ENCODE results near the gene FAM13A.

Gene FAM13A

DNA sequence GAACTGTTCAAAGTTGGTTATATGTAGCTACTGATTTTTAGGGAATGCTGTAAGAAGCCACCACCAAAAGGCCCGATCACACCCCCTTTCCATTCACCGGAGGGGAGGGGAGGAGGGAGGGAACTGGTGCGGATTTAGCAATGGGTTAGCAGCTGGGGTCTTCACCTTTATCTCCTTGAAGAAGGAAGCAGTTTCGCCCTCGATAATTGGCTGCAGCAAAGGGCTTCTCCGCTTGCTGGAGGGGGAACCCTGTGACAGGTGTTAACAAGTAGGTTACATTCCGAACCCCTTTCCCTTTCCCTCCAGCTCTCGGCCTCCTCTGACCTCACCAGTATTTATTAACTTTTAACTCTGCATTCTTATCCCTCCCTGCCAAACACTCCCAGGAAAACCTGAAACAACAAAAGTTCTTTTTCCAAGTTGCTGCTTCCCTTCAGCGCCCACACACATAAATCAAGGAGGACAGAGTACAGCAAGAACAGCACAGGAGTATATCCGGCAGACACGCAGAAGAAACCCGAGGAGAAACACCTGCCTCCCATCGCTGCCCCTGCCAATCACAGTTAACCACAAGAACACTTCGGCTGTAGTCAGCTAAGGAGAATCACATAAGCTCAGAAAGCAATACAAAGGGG lies 319.6 kb downstream of the FAM13A start:
- no peak for DNase-seq

DNA sequence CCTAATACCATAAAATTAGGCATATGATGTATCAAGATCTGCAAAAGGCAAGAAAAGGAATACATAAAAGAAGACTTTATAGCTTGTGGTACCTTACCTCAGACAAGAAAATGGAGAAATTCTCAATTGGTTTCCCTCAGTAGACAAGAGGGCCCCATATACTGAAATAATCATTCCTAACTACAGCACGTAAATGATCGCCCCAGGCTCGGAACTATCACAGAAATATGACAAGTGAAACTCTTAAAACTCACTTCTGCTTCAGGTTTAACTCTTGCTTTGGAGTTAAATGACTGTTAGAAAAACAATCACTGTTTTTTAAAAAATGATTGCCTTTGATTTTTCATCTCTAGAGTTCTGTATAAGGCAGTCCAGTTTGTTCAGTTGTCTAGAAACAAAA lies 320.7 kb downstream of the FAM13A start:
- DNase-seq, result no peak

DNA sequence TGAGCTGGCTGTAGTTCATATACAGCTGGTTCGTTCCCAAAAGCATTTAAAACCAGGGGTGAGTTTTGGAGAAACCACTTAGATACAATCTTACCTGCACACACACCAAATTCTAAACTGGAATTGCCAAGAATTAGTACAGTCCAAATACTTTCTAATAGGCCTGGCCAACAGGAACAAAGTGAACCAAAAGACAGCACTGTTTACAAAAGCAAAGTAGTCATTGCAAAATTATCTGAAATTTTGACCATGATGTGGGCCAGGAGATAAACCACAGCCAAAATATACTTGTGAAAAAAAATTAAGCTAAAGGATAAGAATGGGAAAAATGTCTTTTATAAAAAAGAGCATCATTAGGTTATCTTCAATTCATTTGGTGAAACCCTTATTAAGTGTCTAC lies 321.4 kb downstream of the FAM13A start:
- no peak for DNase-seq

DNA sequence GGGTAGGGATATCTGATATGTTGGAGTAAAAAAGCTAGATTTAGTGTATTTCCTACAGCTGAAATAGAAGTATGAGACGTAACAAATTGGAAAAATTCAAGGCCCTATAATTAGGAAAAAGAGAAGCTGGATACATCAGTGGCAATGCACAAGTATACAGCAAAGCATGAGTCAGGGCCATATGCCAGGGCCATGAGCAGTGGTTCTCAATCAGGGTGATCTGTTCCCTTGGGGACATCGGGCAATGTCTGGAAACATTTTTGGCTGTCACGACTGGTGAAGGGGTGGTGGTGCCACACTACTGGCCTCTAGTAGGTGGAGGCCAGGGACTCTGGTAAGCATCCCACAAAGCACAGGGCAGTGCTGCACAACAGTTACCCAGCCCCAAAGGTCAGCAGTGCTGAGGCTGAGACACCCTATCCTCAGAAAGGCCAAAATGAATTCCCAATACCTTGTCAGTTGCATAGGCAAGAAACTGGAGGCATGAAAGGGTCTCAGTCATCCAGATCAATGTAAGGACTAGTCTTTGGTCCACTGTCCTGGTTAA lies 322.5 kb downstream of the FAM13A start:
- no peak for DNase-seq

DNA sequence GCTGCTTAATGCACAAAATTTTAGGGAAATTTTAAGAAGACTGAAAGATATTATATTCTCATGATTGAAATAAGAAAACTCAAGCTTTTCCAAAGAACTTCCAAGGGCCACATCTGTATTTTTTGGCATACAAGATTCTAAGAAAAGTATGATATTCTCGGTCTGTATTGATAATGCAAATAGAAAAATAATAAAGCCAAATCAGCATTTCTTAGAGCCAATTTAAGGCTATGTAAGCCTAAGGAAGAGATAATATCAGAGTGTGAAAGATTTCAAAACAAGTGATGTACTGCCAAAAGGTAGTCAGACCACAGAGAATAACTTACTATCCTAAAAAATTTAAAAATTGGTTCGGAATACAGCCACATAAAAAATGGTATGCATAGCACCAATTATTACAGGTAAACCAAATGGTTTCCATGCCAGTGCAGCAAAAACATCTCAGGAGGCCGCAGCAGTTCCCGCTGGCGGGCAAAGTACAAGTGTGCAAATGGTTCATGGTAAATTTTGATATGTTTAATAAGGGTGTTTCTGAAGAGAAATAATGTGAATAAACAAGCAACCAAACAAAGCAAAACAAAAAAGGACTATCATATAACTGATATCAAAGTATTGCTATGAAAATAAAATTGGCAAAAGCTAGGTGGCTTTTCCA lies 324.1 kb downstream of the FAM13A start:
- DNase-seq, result no peak

DNA sequence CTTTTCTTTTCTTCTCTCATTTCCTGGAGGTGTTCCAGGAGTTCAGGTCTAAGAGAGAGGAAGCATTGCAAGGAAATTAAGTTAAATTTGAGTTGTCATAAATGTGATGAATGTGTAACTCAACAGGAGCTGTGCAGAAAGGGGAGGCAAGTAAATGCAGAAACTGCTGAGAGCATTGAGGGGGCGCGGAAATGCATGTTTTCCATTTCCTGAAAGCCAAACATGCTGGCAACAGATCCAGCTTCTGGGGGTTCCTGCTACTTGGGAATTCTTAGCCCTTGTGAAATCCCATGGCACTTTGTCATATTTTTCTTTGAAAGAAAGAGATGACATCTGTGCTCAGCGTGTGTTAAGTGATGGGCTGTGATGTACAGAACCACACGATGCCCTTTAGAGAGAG lies 325.6 kb downstream of the FAM13A start:
- DNase-seq, result no peak

DNA sequence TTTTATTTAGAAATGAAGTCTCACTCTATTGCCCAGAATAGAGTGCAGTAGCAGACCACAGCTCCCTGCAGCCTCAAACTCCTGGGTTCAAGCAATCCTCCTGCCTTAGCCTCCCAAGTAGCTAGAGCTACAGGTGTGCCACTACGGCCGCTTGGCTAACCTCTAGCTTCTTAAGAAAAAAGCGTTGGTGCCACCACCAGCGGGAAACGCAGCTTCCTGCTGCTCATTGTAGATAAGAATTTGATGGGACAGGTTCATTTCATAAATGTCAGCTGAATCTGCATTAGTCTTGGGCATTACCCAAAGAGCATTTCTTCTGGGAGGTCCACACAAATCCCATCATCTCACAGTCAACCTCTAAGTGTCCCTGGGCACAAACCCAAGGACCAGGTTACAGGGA lies 326.2 kb downstream of the FAM13A start:
- no peak for DNase-seq

DNA sequence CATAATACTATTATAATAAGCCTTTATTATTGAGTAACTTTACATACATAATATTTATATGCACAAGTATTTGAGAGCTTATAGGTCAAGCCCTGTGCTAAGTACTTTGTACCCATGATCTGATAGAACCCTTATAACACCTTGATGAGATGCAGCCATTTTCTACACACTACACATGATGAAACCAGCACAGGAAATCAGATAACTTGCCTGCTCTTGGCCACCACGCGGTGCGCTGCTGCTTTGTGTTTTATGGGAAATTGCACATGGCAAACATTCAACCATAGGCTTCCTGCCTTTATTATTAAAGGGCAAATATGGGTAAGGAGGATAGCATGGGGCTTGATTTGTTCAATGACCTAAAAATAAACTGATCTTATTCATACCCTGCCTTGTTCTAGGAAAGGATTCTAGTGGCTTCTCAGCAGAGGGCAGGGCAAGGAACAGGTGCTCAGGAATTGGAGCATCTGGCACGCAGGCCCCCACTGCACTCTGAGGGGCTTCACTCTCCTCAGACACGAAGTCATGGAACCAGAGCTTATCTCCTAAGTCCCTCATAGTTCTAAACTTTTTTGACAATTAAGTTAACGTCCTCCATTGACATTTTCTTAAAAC lies 327.7 kb downstream of the FAM13A start:
- no peak for DNase-seq

DNA sequence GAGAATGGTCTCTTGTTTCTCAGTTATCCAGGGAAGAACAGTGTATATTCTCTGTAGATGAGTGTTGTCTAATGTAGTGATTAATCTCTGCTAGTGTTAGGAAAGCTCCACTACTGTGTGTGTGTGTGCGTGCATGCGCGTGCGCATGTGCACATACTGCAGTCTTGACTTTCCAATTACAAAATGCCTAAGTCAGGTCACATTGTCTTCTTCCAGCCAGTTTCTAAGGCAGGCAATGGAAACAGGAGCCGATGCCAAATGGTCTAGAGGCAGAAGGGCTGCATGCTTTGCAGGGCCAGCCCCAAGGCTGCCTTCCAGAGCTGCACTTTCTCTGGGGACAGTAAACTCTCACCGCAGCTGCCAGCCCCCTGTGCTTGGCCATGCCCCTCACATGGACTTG lies 328.8 kb downstream of the FAM13A start:
- DNase-seq, result no peak

DNA sequence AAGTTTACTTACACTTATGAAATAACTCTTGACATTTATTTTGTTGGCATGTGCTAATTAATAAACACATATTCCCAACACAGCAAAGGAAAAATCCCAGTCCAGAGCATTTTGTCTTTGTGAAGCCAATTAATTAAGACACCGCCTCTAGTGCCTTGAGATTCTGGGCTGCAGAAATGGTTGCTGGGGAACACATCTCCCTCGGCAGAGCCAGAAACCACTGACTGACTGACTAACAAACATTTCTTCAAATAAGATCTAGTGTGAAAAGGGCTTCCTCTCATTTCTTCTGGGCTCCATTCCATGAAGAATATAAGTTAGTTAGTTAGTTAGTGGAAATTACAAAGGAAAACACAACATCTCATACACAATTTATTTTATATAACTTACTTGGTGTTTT lies 331.0 kb downstream of the FAM13A start:
- DNase-seq, result no peak

DNA sequence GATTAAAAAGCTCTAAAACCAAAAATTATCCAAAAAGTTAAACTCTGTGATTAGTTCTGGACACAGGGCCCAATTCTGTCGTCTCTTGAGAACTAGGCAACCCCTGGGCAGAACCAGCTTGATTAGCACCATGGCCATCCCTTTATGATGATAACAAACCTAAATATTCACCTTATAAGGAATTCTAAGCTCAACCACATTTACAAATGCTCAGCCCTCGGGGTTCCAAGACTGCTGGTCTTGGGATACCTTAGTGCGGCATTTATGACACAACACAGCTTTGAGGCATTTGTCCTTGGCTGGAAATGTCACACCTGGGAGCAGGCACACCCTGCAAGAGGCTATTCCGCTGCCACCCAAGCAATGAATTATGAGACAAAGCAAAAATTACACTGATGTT lies 331.8 kb downstream of the FAM13A start:
- DNase-seq, result no peak

DNA sequence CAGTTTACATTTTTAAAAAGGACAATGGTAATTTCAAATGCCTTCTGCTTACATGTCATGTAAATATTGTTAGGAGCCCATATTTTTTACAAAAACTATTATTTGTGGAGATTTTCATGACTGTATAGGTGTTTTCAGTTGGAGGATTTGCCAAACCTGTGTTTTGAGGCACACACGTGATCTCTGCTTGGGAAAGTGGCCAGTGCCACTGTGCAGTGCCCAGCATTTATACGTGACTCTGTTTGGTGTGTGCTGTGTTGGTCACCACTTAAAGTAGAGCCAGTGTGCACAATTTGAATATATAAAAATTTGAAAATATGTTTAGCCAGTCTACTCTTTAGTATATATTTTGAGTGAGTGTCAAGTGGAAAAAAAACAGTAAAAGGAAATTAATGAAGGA lies 332.6 kb downstream of the FAM13A start:
- DNase-seq, result no peak

DNA sequence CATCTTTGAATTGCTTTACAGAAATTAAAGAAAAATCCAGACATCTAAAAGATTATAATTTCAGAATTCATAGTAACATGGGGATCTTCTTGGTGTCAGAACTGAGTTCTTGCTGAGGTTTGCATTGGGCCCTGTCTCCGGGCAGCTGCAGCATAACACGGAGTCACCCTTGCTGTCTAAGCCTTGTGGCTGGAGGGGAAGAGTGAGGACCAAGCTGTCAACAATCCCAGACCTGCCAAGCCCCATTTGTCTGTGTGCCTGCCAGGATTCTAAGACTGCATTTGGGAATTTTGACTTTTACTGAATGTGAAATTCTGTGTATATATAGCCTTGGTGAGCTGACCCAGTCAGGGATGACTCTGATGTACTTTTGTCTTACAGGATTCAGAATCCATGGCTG lies 334.2 kb downstream of the FAM13A start:
- no peak for DNase-seq

DNA sequence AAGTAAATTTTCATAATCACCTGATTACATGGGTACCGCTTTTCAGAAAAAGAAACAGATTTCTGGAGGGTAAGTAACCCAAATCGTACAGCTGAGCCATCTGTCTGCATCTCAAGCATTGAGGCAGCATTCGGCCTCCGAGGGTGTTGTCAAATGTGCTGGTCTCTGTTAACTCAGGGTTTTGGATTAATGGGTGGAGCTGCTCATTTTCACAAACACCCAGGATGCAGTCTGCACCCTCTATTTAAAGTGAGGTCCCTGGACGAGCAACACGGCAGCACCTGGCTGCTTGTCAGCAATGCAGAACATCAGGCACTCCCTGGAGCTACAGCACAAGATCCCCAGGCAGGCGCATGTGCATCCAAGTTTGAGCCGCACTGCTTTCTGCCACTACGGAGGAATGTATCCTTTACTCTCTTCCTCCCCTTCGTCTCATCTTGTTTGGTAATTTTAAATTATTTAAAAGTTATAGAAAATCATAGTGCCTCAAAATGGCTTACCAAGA lies 334.7 kb downstream of the FAM13A start:
- DNase-seq, result no peak

DNA sequence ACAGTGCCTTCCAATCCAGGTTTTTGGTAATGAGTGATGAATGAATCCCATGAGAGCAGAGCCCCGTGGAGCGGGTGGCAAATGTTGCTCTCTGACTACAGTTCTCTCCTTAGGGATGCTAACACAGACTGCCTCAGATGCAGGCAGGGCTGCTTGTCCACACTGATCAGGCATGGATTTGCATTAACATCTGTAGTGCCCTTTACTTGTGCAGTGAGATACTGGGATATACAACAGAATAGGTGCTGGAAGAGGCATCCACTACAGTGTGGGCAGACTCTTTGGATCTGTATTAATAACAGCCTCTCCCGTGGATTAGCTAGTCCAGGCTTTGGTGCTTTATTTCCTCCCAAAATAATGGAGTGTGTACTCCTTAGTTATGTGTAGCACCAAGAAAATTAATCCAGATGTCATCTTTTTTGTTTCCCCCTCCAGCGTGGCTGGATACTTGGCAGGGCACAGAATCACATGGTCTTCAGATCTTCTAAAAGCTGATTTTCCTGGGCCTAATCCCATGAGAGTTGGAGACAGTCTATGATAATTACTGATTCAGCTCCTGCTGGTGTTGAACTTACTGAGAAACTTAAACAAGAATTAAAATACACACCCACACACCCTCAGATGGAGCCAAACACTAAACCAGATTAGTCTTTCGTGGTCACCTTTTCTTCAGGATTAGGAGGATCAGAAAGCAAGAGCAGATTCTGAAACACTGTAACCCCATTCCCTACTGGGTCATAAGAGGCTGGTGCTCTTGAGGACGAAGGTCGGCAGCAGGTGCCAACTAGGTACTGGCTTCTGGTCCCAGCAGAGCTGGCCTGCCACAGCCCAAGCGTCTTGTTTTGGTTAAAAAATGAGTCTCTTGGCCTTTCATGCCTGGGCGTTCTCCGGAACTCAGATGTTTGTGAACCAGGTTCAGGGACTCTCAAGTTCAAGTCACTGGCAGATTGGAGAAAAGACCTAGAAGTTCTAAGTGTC lies 336.2 kb downstream of the FAM13A start:
- no peak for DNase-seq

DNA sequence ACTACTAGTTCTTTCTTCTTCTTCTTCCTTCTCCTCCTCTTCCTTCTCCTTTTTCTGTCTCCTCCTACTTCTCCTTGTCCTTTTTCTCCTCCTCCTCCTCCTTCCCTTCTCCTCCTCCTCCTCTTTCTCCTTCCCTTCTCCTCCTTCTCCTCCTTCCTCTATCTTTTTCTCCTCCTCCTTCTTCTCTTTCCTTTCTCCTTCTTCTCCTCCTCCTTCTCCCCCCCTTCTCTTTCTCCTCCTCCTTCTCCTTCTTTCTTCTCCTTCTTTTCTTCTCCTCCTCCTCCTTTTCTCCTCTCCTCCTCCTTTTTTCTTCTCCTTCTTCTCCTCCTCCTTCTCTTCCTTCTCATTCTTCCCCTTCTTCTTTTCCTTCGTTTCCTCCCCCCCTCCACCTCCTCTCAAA lies 337.6 kb downstream of the FAM13A start:
- no peak for DNase-seq

DNA sequence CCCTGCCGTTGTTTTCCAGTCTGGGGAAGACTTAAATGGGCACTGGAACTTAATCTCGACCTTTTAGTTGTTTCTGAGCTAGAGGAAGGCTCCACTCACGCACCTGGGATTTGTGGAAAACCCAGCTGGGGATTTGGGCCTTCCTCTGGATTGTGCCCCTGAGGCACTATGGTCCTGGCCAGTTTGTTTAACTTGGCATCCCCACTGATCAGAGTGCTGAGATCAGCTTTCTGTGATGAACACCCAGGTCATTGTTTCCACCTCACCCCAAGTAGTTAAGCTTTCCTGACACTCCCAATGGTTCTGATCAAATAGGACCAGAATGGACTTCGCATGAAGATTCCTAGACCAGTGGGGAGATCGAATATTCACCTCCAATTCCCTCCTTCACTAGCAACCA lies 338.9 kb downstream of the FAM13A start:
- DNase-seq, result no peak

DNA sequence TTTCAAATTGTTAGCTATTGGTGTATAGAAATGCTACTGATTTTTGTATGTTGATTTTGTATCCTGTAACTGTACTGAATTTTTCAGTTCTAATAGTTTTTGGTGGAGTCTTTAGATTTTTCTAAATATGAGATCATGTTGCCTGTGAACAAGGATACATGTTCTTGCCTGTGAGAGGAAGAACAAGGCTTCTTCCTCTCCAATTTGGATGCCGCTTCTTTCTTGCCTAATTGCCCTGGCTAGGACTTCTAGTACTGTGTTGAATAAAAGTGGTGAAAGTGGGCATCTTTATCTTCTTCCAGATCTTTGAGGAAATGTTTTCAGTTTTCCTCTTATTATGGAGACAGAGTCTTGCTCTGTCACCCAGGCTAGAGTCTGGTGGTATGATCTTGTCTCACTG lies 343.2 kb downstream of the FAM13A start:
- no peak for DNase-seq

DNA sequence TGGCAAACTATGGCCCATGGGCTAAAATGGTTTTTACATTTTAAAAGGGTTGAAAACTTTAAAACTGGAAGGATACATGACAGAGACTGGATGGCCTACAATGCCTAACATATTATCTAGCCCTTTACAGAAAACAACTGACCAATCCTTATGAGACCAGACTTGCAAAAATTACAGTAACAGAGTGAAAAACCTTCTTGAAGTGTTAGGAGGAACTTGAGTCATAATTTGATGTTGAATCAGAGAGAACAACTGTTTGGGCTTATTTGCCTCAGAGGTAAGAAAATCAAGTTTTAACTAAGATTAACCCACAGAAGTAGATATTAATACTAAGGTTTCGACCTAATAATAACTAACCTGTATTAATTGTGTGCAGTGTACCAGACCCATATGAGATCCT lies 347.0 kb downstream of the FAM13A start:
- no peak for DNase-seq

DNA sequence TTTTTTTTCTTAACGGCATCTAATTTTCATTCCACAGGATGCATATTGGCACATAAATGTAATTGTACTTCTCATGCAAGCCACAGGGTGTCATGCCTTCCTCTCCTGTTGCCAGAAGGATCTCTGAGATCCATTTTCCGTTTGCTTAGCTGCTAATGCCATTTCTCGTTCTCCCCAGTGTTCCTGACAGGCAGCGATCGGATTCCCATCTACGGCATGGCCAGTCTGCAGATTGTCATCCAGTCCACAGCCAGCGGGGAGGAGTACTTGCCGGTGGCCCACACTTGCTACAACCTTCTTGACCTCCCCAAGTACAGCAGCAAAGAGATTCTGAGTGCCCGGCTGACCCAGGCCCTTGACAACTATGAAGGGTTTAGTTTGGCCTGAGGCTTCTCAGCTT lies 350.4 kb downstream of the FAM13A start:
- DNase-seq, result no peak

DNA sequence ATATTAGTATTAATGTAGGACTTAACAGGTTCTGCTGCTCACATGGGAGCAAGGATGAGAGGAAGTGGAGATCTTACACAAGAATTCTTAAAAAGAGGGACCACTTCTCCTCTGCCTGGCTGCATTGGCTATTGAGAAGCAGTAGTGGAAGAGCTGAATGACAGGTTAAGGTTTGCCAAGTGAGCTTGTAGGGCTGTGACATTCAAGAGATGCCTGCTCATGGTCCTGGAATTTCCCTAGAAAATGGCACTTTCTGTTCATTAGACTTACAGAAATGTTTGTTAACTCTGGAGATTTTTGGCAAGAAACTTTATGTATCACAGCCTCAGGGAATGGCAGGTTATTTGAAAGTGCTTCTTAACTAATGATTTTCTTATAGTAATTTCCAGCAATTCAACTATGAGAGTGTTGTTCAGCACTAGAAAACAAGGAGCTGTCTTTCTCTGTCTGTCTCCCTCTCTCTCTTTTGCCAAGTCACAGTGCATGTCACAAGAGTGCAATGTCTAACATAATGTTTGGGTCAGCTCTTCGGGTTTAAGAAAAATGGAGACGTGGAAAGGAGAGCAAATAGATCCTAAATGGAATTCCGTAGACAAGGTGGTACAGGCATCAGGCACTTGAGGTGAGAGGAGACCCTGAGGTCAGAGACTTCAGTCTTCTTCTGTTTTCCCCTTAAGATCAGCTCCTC lies 351.0 kb downstream of the FAM13A start:
- no peak for DNase-seq

DNA sequence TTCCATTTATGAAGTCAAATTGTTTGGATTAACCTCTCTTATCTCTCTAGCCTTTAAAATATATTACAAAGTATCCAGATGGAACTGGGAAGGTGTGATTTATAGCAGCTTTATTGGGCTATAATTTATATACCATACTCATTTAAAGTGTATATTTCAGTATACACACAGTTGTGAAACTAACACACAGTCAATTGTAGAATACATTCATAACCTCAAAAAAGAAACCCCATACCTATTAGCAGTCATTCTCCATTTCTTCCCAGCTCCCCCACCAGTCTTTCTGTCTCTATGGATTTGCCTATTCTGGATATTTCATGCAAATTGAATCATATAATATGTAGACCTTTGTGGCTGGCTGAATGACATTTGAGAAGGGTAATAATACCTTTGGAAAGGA lies 351.8 kb downstream of the FAM13A start:
- DNase-seq, result no peak

Measured in islet precursor cell (in vitro differentiated cells).